NOMO-1 treated with DMSO at 0.1 percent for 48 hours (cell line): ENCODE results near the gene KRT79.
A peak's percentile ranks its signal among the peaks of the same experiment; 100 is the strongest.

Experiments
- DNase-seq: peaks from one replicate; lab custom pipeline; 2025; ENCODE audit not compliant: unreplicated experiment; lab: John Stamatoyannopoulos, UW

Gene KRT79

DNA sequence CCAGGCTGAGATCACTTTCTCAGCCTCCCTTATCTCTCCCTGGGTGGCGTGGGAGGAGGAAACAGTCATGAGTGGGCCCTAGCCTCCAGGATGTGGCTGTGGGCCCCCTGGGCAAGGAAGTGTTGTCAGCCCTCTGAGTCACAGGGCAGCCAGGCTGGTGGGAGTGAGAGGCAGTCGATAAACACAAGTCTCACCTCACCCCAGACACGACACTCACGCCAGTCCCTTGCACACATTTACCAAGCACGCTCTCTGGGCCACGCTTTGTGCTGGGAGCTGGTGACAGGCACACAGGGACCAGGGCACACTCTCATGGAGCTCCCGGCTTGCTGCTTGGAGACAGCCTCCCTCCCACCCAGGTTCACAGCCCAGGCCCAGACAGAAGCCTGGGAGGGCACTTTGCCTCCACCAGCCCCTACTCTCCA is 1.9 kb upstream of the KRT79 start:
- peak; percentile 19 for DNase-seq

DNA sequence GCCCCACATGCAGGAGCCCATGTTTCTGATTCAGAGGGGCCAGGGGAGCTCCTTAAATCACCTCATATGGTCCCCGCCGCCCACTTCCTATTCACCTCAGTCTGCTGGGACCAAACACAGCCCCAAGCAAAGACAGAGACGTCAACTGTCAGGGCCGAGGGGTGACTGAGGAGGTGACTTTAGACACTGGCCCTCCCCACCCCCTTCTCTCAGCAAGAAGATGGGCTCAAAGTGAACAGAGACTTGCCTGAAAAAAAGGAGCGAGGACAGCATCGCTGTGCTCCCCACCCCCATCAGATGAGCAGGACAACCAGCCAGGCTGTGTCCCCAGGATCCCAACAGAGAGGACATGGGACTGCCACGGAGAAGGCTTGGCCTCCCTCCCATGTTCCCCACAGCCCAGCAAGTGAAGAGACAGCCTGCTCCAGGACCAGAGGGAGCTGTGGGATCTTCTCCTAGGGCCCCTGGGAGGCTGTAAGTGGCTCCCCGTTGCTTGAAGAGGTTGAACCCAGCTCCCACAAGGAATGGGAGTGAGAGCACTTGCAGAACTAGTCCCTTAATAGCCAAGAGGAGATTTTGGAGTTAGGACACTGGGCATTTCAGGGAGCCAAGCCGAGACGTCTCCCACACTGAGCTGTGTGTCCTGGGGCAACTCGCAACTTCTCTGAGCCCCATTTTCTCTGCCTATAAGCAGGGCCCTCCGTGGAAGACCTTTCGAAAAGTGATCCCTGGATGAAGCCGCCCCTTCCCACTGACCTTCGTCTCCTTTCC is 1.3 kb upstream of the KRT79 start:
- no peak for DNase-seq

DNA sequence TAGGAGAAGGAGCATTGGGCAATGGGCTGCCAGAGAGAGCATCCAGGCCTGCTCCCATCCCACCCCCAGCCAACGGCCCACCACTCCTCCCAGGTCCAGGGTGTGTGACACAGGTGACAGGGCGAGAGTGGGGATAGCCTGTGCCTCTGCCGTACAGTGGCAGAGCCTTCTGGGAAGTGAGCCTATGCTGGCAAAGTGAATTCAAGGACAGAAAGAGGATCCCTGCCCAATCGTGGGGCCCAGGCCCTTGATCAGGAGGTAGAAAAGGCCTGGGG is 553 bp upstream of the KRT79 start:
- DNase-seq, result no peak

DNA sequence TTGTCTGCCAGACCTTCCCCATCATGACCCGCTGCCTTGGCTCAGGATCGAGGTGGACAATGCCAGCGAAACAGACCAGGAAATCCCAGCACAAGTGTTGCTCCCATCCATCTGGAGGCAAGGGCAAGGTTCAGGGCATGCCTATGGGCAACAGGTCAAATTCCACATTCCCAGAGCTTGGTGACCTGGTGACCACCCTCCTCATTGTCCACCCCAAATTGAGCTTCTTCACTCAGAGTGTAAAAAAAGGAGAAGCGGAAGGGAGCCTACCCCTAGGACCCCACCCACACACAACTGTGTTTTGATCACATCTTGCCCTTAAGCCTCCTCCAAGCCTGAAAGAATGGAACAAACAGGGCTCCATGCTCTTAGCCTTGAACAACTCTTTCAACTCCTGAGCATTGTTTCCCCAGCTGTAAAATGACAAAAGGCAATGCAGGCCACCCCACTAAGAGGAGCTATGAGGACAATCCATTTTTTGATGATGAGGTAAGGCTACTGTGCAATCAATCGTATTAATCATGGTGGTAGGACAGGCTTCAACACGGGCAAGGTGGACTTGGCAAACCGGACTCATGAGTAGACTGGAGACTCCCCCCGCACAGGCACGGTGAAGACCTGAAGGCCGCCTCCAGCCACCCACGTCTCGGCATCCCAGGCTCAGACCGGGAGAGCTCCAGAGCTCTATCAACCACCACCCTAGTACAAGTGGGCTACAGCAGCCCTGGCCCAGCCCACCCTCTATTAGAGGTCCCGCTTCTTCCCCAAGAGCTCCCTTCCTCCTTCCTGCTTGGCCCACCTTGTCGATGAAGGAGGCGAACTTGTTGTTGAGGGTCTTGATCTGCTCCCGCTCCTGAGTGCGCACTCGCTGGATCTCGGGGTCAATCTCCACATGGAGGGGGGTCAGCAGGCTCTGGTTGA is 866 bp downstream of the KRT79 start:
- DNase-seq, result no peak

DNA sequence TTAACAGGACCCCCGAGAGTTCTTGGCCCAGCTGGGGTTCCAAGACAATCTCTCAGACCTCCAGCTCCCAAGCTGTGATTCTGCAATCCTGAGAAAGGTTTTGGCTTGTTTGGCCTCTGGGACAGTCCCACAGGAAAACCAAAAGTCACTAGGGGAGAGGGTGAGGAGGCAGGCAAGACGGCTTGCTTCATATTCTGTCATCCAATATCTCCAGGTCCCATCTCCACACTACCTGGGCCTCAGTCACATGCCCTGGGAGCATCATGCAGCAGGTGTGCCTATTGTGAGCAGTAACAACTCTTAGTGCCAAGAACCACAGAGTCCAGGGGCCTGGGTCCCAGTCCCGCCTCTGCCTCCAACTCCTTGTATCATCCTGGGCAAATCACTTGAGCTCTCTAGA is 1.7 kb downstream of the KRT79 start:
- no peak for DNase-seq

DNA sequence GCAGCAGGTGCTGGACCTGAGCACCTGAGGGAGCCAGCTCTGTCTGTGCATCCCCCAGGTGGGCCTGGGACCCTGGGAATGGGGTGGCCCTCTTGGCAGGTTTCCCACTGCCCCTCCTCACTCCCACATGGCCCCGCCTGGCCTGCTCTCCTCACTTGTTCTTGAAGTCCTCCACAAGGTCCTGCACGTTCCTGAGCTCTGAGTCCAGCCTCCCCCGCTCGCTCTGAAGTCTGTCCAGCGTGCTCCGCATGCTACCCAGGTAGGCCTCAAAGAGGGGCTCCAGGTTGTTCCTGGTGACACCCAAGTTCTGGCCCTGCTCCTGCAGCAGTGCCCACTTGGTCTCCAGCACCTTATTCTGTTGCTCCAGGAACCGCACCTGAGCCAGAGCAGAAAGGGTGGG is 2.9 kb downstream of the KRT79 start:
- DNase-seq, result no peak

DNA sequence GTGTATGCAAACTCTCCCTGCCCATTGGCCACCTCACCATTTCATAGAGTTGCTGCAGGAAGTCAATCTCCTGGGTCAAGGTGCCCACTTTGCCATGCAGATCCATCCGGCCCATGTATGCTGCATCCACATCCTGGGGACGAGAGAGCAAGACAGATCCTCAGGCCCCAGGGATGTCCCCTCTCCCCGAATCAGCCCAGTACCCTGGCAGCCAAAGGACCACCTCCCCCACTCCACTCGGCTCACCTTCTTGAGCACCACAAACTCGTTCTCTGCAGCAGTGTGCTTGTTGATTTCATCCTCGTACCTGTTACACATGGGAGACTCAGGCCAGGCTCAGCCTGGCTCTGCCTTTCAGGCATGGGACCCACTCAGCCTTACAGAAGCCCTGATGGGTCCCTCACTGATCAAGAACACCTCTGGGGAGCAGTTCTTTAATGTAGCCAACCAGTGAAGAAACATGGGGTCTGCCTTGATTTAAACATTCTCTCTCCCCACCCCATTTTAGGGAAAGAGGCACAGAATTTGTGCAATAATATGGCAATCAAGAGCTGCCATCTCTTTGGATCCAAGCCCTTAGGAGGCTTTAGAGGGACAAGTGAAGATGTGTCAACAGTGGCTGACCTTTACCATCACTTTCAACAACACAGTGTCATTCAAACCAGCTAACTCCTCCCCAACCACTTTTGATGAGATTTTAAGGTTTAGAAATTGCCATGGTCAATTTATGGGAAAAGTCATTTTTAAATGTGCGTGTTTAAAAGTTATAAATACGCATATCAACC is 3.9 kb downstream of the KRT79 start:
- DNase-seq, result no peak

DNA sequence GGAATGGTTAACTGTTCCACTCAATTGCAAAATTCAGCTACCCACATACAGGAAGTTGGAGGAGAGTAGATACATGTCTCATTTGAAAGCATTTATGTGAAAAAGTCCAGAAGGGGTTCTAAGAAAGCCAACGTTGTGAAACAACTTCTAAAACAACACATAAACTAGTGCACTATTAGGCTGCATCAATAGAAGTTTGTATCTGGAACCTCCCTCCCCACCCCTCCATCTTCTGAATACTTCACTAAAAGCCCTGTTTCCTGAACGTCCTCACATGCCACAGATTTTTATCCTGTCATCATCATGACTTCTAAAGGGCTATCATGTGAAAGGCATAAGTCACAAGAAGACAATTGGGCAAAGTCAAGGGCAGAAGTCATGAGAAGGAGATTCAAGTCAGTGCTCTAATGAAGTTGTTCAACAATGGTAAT is 5.5 kb downstream of the KRT79 start:
- DNase-seq, result no peak

DNA sequence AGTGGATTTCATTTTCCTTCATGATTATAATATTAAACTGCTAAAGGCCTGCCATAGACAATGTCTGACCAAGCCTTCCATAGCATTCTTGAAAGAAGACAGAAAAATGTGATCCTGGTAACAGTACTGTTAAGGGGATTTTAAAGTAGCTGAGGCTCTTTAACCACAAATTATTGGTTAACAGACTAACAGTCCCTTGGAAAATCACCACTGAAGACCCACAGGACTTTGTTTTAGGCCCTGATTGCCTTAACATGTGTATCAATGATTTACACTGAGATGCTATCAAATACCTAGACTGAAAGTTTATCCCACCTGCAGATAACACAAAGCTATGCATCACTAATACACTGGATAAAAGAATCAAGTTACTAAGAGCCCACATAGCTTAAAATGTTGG is 6.0 kb downstream of the KRT79 start:
- no peak for DNase-seq

DNA sequence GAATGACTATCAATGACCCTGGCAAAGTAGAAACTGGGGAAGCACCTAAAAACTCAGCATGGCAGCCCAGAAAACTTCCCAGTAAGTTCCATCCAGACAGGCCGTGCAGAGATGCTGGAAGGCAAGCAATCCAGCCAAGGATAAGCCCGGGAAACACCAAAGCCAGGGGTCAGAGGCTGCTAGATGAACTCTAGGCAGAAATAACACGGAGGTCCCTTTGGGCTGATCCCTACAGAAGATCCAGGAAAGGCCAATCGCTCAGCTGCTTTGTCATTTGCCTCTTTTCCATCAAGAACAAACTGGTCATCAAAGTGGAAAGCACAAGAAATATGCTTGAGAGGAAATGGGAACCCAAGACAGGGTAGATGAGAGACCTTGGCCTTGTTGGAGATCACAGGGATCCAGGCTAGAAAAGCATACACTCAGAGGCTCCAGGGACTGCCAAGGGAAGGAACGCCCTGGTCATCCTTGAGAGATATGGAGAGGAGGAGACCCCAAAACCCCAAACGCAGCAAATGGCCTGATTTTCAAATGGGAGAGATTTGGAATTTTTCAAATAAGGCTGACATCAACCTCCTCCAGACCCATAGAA is 6.5 kb downstream of the KRT79 start:
- DNase-seq, result no peak

DNA sequence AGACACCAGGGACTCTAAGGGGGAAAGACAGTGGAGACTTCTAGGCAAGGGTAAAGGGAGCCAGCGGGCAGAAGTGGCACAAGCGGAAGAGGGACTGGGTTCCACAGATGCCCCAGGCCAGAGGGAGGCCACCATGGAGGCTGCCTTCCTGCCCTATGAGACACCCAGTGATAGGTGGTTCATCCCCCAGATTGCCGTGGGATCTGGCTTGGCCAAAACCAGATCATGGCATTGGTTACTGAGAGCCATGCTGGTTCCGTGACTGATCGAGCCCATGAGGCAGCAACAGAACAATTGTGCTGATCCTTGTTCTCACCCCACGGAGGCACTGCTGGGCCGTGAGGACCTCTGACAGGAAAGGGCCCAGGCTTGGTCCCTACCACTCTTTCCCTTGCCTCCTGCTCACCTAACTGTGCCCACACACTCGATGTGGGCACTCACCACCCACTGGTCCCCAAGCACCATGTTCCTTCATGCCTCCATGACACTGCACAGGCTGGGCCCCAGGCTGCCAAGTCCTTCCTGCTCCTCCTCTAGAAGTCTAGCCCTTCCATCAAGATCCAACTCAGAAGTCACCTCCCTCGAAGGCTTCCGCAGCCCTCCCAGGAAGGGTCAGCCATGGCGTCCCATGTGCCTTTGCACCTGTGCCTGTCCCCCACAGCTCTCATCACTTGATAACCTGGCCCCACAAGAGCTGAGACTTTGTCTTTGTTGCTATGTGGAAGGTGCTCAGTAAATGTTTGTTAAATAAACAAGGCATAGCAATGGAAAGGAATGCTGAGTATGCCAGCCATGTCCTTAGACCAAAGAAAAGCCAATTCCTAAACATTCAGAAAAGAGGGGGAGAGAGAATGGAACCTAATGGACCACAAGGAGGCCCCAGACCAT is 7.3 kb downstream of the KRT79 start:
- no peak for DNase-seq

DNA sequence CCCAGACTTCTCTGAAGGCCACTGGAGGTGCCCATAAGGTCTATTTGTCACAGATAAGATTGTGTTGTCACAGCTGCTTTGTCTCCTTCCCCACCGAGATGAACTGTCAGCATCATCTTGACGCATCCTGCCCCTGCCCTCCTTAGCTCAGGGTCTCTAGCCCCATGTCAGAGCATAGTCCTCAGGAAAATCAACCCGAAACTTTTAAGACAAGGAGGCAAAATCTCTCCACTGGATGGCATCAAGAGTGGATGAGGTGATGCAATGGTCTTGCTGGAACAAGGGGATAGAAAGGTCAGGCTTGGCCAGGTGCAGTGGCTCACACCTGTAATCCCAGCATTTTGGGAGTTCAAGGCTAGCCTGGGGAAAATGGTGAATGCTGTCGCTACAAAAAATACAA is 8.2 kb downstream of the KRT79 start:
- DNase-seq, result no peak

DNA sequence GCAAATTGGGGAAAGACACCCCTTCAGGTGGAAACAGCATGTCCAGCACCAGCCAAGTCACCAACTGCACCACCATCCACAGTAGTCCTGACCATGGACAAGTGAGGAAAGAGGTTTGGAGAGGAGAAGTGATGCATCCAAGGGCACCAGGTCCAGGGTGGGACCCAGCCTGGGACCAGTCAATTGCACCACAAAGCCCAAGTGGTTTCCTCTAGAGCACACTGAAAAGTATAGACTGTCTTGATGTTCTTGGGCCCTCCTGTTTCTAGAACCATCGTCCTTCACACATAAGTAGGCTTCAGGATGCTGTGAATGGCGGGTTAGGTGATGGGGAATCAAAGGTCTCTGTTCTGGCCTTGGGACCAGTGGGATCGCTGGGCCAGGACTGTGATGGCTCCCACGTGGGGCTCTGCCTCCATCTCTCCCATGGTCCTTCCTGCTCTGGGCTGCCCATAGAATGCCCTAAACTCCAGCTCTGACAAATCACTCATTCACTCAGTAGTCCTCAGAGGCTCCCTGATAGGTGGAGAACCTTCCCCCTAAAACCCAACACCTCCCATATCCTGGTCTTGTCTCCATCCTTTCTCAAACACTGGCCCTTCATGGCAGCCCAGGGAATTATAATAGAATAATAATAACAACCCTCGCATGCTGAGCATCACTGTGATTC is 9.2 kb downstream of the KRT79 start:
- DNase-seq, result no peak

DNA sequence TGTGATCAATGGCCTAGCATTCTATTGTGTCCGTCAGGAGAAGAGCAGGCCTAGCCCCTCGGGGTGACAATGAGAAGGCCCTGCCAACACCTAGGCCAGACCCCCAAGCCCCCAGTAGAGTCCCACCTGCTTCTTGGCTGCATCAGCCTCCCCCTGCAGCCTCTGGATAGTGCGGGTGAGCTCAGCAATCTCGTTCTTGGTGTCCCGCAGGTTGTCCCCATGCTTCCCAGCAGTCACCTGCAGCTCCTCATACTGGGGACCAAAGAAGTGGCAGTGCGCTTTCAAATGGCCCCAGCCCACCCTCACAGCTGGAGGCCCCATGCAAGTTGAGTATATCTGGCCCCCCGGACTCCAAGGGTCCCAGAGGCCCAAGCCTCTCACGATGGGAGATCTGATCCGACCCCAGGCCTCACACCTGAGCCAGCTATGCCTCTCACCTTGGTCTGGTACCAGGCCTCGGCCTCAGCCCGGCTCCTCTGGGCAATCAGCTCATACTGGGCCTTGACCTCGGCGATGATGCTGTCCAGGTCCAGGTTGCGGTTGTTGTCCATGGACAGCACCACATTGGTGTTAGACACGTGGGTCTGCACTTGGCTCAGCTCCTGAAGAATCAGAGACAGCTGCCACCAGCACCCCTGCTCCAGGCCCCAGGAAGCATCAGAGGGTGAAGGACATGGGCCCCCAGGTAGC is 10.2 kb downstream of the KRT79 start:
- DNase-seq, result no peak

DNA sequence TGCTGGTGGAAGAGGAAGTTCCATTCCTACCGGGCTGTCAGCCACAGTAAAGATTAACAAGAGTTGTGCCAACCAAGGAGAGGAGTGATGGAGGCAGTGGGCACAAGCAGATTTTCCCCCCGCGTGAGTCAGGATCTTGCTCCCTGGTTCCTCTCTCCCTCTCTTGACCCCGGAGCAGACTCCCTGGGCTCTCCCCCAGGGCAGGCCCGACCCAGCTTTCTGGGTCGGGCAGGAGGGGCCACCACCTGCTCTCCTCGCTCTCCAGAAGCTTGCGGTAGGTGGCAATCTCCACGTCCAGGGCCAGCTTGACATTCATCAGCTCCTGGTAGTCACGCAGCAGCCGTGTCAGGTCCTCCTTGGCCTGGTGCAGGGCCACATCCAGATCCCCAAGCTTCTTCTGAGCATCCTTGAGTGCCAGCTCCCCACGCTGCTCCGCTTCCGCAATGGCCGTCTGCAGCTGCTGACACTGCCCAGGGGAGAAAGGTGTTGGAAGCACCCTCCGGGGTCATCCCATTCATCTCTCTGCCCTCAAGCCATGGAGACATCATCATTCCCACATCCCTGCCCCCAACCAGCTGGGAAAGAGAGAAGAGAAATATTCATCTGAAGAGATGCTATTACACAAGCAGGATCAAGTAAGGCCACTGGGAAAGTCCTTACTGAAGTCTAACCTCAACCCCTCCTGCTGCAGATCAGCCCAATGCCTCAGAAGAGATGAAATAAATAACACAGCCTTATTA is 11.2 kb downstream of the KRT79 start:
- DNase-seq, result no peak

DNA sequence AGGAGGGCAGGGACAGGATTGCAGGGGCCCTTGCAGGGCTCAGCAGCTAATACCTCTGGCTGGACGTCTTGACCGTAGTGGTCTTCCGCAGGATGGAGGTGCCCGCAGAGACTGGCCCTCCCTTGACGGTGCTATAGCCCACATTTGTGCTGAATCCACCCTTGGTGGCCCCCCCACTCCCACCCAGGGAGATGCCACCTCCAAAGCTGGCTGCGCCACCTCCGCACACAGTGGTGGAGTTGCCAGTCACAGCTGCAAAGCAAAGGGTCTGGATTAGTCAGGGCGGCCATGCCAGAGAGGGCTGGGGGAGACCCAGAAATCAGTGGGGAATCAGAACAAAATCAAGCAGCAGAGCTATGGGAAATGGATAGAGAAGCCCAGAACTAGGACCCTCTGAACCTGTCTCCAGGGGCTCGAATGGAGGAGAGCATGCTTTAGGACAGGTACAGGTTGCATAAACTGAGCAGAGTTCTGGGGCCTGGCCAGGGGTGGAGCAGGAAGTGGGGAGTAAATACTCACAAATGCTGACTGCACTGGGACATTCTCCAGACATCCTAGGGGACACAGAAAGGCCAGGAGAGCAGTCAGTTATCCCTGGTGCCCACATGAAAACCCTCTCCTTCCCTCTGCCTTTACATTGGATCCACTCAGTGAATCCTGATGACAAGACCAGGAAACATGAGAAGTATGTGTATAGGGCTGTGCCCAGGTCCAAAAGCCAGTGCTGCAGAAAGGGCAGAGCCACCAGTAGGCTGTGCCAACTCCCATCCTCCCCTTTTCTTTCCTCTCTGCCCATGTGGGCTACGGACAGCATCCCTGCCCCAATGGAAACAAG is 12.1 kb downstream of the KRT79 start:
- no peak for DNase-seq

DNA sequence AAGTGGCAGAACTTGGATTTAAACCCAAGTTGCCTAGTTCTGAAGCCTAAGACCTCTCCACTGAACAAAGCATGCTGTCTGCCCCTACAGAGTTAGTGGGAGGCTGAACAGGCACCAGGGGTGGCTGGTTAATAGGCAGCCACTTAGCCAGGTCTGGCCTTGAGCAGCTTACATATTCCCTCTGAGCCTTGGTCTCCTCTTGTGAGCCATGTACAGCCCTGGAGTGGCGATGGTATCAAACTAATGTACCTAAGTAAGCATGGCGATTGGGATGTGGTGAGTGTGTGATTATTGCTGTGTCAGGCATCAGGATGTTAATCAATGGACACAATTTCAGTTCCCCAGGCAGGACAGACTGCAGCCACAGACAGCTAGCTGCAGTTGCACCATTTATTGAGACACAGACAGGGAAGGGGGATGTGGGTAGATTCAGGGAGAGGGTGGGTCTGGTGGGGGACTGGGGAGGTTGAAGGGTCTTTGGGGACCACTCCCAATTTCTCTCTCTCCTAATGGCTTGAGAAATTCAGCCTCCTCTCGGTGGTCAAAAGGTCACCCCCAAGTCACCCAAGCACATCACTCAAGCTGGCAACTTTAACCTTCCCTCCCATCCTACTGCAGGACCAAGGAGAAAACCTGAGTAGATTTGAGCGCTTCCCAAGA is 12.9 kb downstream of the KRT79 start:
- DNase-seq, result no peak
